Left ventricle myocardium inferior (tissue), 1 donor: ENCODE data around the gene P3H3. TPM values are rescaled to one million over a fixed set of nuclear protein-coding genes. Genes with fewer than 3 reads are reported as not detected.

Experiments
- DNase-seq: peaks from one replicate; pipeline ENCODE4 v3.0.0-alpha.2; 2020
- H3K27ac ChIP-seq: fragments of 200-600 bp; replicated peaks from 2 replicates; pipeline ENCODE4 v1.8.0; 2021
- H3K27me3 ChIP-seq: fragments of 200-600 bp; 2 replicates; pipeline ENCODE4 v1.8.0; 2021; ENCODE audit warnings: low read depth
- H3K36me3 ChIP-seq: fragments of 200-600 bp; 2 replicates; pipeline ENCODE4 v1.8.0; 2021
- H3K4me1 ChIP-seq: fragments of 200-600 bp; 2 replicates; pipeline ENCODE4 v1.8.0; 2021
- H3K4me3 ChIP-seq: fragments of 200-600 bp; 2 replicates; pipeline ENCODE4 v1.8.0; 2021; ENCODE audit warnings: mild to moderate bottlenecking, moderate library complexity
- H3K9me3 ChIP-seq: fragments of 200-600 bp; replicated peaks from 2 replicates; pipeline ENCODE4 v1.8.0; 2021
- intact Hi-C: fragments of 100-400 bp; cut with micrococcal nuclease; formaldehyde crosslinking; loops from one replicate; pipeline ENCODE4 v1.11.0; 2022
- long read RNA-seq: library from polyadenylated mRNA; unstranded; transcript quantifications from one replicate; pipeline ENCODE4 v2.0.0, GENCODE V29; 2021
- total RNA-seq: library from RNA; stranded (reverse); fragmentation: NEBNext Ultra II Directional; extraction: Animal tissue kit (Norgen Biotek cat#: 25700); gene quantifications from one replicate; pipeline ENCODE4 v1.2.1, GENCODE V29; 2021
- TF ChIP-seq, protein P1 (sequence below): fragments of 200-600 bp; IDR thresholded peaks from 2 replicates; pipeline ENCODE4 v1.8.0; 2021; ENCODE audit warnings: antibody characterized with exemption, mild to moderate bottlenecking, borderline replicate concordance
- donor health status: DM: no; HTN: yes; CAD: no; lungs with severe emphysema.

P3H3 gene, protein sequence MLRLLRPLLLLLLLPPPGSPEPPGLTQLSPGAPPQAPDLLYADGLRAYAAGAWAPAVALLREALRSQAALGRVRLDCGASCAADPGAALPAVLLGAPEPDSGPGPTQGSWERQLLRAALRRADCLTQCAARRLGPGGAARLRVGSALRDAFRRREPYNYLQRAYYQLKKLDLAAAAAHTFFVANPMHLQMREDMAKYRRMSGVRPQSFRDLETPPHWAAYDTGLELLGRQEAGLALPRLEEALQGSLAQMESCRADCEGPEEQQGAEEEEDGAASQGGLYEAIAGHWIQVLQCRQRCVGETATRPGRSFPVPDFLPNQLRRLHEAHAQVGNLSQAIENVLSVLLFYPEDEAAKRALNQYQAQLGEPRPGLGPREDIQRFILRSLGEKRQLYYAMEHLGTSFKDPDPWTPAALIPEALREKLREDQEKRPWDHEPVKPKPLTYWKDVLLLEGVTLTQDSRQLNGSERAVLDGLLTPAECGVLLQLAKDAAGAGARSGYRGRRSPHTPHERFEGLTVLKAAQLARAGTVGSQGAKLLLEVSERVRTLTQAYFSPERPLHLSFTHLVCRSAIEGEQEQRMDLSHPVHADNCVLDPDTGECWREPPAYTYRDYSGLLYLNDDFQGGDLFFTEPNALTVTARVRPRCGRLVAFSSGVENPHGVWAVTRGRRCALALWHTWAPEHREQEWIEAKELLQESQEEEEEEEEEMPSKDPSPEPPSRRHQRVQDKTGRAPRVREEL
- total RNA-seq, result 17.5 TPM
- long read RNA-seq, transcript P3H3-201 (15 exons, 2,632 nt), result major isoform, 5 of 23 reads
- long read RNA-seq, partial matches to known transcripts, result 9 of 23 reads
- long read RNA-seq, other reads (novel, unspliced or antisense), result 9 of 23 reads

GRCh38 chr12:6827982-6828780 is at the start of gene P3H3:
TSS of gene P3H3 (plus strand) at chr12:6828407. CDS start at chr12:6828441, 34 bp downstream.
- intact Hi-C loops, result loop anchor here (5.0 kb wide), 1 partner anchor 81 kb away; no protein-coding TSS in a partner anchor
- Histone ChIP-seq H3K27me3 (peaks cover 6% of the 10 kb centered on the region), H3K9me3 (no peaks in the 10 kb centered on the region), H3K4me3 (peak within 1 kb of the TSS; percentile 92), H3K27ac (peak within 1 kb of the TSS; percentile 87), H3K36me3 (peaks cover 13% of the 10 kb centered on the region), H3K4me1 (peaks cover 46% of the 10 kb centered on the region)
- DNase-seq, result peak; percentile 45
- TF ChIP-seq, protein P1, sequence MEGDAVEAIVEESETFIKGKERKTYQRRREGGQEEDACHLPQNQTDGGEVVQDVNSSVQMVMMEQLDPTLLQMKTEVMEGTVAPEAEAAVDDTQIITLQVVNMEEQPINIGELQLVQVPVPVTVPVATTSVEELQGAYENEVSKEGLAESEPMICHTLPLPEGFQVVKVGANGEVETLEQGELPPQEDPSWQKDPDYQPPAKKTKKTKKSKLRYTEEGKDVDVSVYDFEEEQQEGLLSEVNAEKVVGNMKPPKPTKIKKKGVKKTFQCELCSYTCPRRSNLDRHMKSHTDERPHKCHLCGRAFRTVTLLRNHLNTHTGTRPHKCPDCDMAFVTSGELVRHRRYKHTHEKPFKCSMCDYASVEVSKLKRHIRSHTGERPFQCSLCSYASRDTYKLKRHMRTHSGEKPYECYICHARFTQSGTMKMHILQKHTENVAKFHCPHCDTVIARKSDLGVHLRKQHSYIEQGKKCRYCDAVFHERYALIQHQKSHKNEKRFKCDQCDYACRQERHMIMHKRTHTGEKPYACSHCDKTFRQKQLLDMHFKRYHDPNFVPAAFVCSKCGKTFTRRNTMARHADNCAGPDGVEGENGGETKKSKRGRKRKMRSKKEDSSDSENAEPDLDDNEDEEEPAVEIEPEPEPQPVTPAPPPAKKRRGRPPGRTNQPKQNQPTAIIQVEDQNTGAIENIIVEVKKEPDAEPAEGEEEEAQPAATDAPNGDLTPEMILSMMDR, result no peak

- Histone ChIP-seq H3K4me1 (peaks cover 18% of the 10 kb centered on the region), H3K4me3 (peak overlapping the region; percentile 63), H3K27me3 (peaks cover 17% of the 10 kb centered on the region), H3K36me3 (no peaks in the 10 kb centered on the region), H3K9me3 (no peaks in the 10 kb centered on the region), H3K27ac (peak overlapping the region; percentile 83)
- intact Hi-C loops, result no loop called here
- DNase-seq, result peak; percentile 94
- TF ChIP-seq, protein P1, result peak; percentile 97
These were observed 49.3 kb upstream of the P3H3 start for GRCh38 chr12:6778574-6779550.

- intact Hi-C loops, result no loop called here
- Histone ChIP-seq H3K36me3 (no peaks in the 10 kb centered on the region), H3K9me3 (no peaks in the 10 kb centered on the region), H3K27ac (peak overlapping the region; percentile 83), H3K4me3 (no peak overlapping the region), H3K4me1 (peaks cover 18% of the 10 kb centered on the region), H3K27me3 (peaks cover 7% of the 10 kb centered on the region)
- no peak for DNase-seq
- TF ChIP-seq, protein P1, result no peak
These were observed 48.3 kb upstream of the P3H3 start for GRCh38 chr12:6779708-6780432.

GRCh38 chr12:6780573-6780972 is 47.6 kb upstream of the P3H3 start:
- Histone ChIP-seq H3K9me3 (no peaks in the 10 kb centered on the region), H3K36me3 (no peaks in the 10 kb centered on the region), H3K4me1 (peaks cover 18% of the 10 kb centered on the region), H3K27ac (no peak overlapping the region), H3K4me3 (no peak overlapping the region), H3K27me3 (no peaks in the 10 kb centered on the region)
- TF ChIP-seq, protein P1, result no peak
- intact Hi-C loops, result no loop called here
- no peak for DNase-seq
